GM19193 (cell line): ENCODE measurements around the gene ATP9B.

Experiments used
- POLR2A ChIP-seq: IDR thresholded peaks from 4 replicates; pipeline ENCODE4 v1.6.1; 2011; ENCODE audit not compliant: insufficient read depth, insufficient read length; ENCODE audit errors: extremely low read depth

Gene ATP9B

DNA sequence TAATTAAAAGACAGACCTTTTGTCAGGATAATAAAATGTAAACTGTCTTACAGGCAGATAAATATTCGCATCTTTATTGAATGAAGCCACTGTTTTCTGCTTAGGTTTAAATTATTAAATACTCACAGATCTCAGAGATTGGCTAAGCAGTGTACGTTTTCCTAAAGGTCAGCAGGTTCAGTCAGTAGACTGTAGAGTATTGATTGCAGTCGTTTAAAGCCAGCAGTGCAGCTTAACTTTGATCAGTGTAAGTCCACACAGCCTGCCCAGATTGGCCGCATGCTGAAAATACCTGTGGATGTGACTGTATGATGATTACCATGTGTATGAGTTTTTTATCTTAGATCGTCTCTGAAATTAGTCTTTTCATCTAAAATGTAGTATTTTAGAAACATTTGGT is 42.3 kb downstream of the ATP9B start:
- TF ChIP-seq POLR2A = no peak

- no peak for TF ChIP-seq POLR2A
Measured at GRCh38 chr18:79117385-79117784, 48.2 kb downstream of the ATP9B start.

GRCh38 chr18:79117788-79118187 is 48.6 kb downstream of the ATP9B start:
- no peak for TF ChIP-seq POLR2A

GRCh38 chr18:79118797-79119196 is 49.6 kb downstream of the ATP9B start:
- TF ChIP-seq POLR2A = no peak

- no peak for TF ChIP-seq POLR2A
Measured at GRCh38 chr18:79121746-79122474, 52.7 kb downstream of the ATP9B start.

- no peak for TF ChIP-seq POLR2A
Measured at GRCh38 chr18:79123948-79124347, 54.8 kb downstream of the ATP9B start.

GRCh38 chr18:79129120-79129519 is 59.9 kb downstream of the ATP9B start:
- TF ChIP-seq POLR2A = no peak

GRCh38 chr18:79133724-79134123 is 64.5 kb downstream of the ATP9B start:
- no peak for TF ChIP-seq POLR2A

GRCh38 chr18:79135924-79136323 is 66.7 kb downstream of the ATP9B start:
- TF ChIP-seq POLR2A = no peak

- no peak for TF ChIP-seq POLR2A
Measured at GRCh38 chr18:79136742-79137141, 67.5 kb downstream of the ATP9B start.

- TF ChIP-seq POLR2A = no peak
Measured at GRCh38 chr18:79139206-79139605, 70.0 kb downstream of the ATP9B start.

DNA sequence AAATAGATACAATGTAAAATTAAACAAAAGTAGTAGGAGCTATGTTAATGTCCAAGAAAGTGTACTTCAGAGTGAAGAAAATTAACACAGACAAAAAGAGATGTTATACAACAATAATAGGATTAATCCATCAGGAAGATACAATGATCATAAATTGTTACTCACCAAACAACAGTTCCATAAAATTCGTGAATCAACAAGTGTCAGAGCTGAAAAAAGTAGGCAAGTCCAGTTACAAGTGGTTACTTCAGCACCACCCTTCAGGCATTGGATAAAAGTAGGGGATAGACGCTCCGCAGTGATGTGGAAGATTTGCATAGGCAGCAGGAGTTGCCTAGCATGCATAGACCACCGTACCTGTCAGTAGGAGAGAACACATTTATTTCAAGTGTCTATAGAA is 77.8 kb downstream of the ATP9B start:
- no peak for TF ChIP-seq POLR2A

DNA sequence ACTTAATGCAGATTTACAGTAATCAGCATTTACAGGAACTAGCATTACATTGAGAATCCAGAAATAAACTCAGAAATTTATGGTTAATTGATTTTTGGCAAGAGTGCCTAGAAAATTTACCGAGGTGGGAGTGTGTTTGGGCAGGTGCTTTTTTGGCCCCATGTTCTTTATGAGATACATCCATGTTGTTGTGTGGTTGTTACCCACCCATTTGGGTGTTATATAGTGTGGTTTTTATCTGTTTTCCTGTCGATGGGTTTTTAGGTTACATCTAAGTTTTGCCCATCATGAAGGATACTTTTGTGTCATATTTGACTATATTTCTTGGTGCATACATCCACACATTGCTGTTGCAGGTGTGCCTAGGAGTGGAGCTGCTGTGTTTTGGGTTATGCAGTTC is 82.0 kb downstream of the ATP9B start:
- TF ChIP-seq POLR2A = no peak

GRCh38 chr18:79156327-79156726 is 87.1 kb downstream of the ATP9B start:
- TF ChIP-seq POLR2A = no peak

GRCh38 chr18:79164706-79165105 is 95.5 kb downstream of the ATP9B start:
- TF ChIP-seq POLR2A = no peak

- no peak for TF ChIP-seq POLR2A
Measured at GRCh38 chr18:79166702-79167101, 97.5 kb downstream of the ATP9B start.

- no peak for TF ChIP-seq POLR2A
Measured at GRCh38 chr18:79167526-79168190, 98.5 kb downstream of the ATP9B start.

- no peak for TF ChIP-seq POLR2A
Measured at GRCh38 chr18:79169958-79170555, 100.9 kb downstream of the ATP9B start.
